ENCODE measurements around the gene DAAM1.
A peak's percentile ranks its signal among the peaks of the same experiment; 100 is the strongest.

The DAAM1 gene

GRCh38 chr14:59228421-59228820 lies 40.0 kb downstream of the DAAM1 start:
- no peak for DNase-seq

- DNase-seq, result no peak
Observed at GRCh38 chr14:59229653-59230406, 41.4 kb downstream of the DAAM1 start.

- DNase-seq, result no peak
Observed at GRCh38 chr14:59236195-59236594, 47.7 kb downstream of the DAAM1 start.

GRCh38 chr14:59238216-59238615 lies 49.7 kb downstream of the DAAM1 start:
- no peak for DNase-seq

- DNase-seq, result no peak
Observed at GRCh38 chr14:59239022-59239421, 50.6 kb downstream of the DAAM1 start.

- no peak for DNase-seq
Observed at GRCh38 chr14:59240356-59240755, 51.9 kb downstream of the DAAM1 start.

GRCh38 chr14:59241121-59241520 lies 52.7 kb downstream of the DAAM1 start:
- no peak for DNase-seq

GRCh38 chr14:59243174-59243573 lies 54.7 kb downstream of the DAAM1 start:
- DNase-seq, result no peak

- no peak for DNase-seq
Observed at GRCh38 chr14:59244581-59244980, 56.1 kb downstream of the DAAM1 start.

GRCh38 chr14:59245809-59246295 lies 57.4 kb downstream of the DAAM1 start:
- DNase-seq, result no peak

GRCh38 chr14:59246566-59246965 lies 58.1 kb downstream of the DAAM1 start:
- DNase-seq, result no peak

- peak; percentile 33 for DNase-seq
Observed at GRCh38 chr14:59247801-59248584, 59.5 kb downstream of the DAAM1 start.

- DNase-seq, result no peak
Observed at GRCh38 chr14:59249029-59249428, 60.6 kb downstream of the DAAM1 start.

GRCh38 chr14:59251811-59252771 lies 63.6 kb downstream of the DAAM1 start:
- peak; percentile 37 for DNase-seq

GRCh38 chr14:59252772-59253500 lies 64.5 kb downstream of the DAAM1 start:
- DNase-seq, result no peak

- no peak for DNase-seq
Observed at GRCh38 chr14:59253527-59253926, 65.1 kb downstream of the DAAM1 start.

GRCh38 chr14:59254146-59254910 lies 65.9 kb downstream of the DAAM1 start:
- no peak for DNase-seq

GRCh38 chr14:59254911-59255545 lies 66.6 kb downstream of the DAAM1 start:
- no peak for DNase-seq

- no peak for DNase-seq
Observed at GRCh38 chr14:59256331-59256730, 67.9 kb downstream of the DAAM1 start.

- DNase-seq, result no peak
Observed at GRCh38 chr14:59261334-59261733, 72.9 kb downstream of the DAAM1 start.
